CD4-positive, alpha-beta T cell treated with Interleukin-4 for 1 hour (primary cell): ENCODE measurements around the gene ARNT2.
"Not testable (repeated sequence)": the region's sequence is repeated elsewhere in the genome, so short reads cannot be mapped to it uniquely, and the experiment has no call there.

Experiments
- DNase-seq, 2 donors: peaks; one replicate each; pipeline ENCODE4 v3.0.0-alpha.2; 2020 to 2022

The ARNT2 gene

GRCh38 chr15:80404057-80404760, at the start of gene ARNT2:
TSS of gene ARNT2 (plus strand) at chr15:80404382. CDS start at chr15:80404516, 134 bp downstream.
- no peak for DNase-seq

GRCh38 chr15:80367094-80367493, 37.1 kb upstream of the ARNT2 start:
- no peak for DNase-seq

- DNase-seq, result no peak
Observed at GRCh38 chr15:80367661-80368060, 36.5 kb upstream of the ARNT2 start.

- no peak for DNase-seq
Observed at GRCh38 chr15:80371924-80372323, 32.3 kb upstream of the ARNT2 start.

- DNase-seq, result no peak
Observed at GRCh38 chr15:80374441-80374840, 29.7 kb upstream of the ARNT2 start.

GRCh38 chr15:80375968-80376891, 28.0 kb upstream of the ARNT2 start:
- no peak for DNase-seq

- DNase-seq, result no peak
Observed at GRCh38 chr15:80379693-80380092, 24.5 kb upstream of the ARNT2 start.

GRCh38 chr15:80380154-80380553, 24.0 kb upstream of the ARNT2 start:
- DNase-seq, result no peak

GRCh38 chr15:80382285-80382684, 21.9 kb upstream of the ARNT2 start:
- no peak for DNase-seq

- no peak for DNase-seq
Observed at GRCh38 chr15:80384432-80384831, 19.8 kb upstream of the ARNT2 start.

GRCh38 chr15:80386151-80386550, 18.0 kb upstream of the ARNT2 start:
- DNase-seq, result no peak

GRCh38 chr15:80388326-80388725, 15.9 kb upstream of the ARNT2 start:
- DNase-seq, result no peak

- DNase-seq, result no peak
Observed at GRCh38 chr15:80389370-80389769, 14.8 kb upstream of the ARNT2 start.

- not testable (repeated sequence) for DNase-seq
Observed at GRCh38 chr15:80390942-80391341, 13.2 kb upstream of the ARNT2 start.

- DNase-seq, result no peak
Observed at GRCh38 chr15:80395616-80396015, 8.6 kb upstream of the ARNT2 start.

- no peak for DNase-seq
Observed at GRCh38 chr15:80396096-80396495, 8.1 kb upstream of the ARNT2 start.

GRCh38 chr15:80399508-80399907, 4.7 kb upstream of the ARNT2 start:
- no peak for DNase-seq

GRCh38 chr15:80401456-80401855, 2.7 kb upstream of the ARNT2 start:
- no peak for DNase-seq

- no peak for DNase-seq
Observed at GRCh38 chr15:80402339-80402738, 1.8 kb upstream of the ARNT2 start.

- no peak for DNase-seq
Observed at GRCh38 chr15:80403712-80404056, 498 bp upstream of the ARNT2 start.

- no peak for DNase-seq
Observed at GRCh38 chr15:80404761-80405553, 775 bp downstream of the ARNT2 start.

- DNase-seq, result no peak
Observed at GRCh38 chr15:80405554-80405850, 1.3 kb downstream of the ARNT2 start.

GRCh38 chr15:80405970-80406369, 1.8 kb downstream of the ARNT2 start:
- no peak for DNase-seq
